Keratinocyte (primary cell): ENCODE results near the gene CLC. TPM values are rescaled to one million over a fixed set of nuclear protein-coding genes. Genes with fewer than 3 reads are reported as not detected.

ENCODE experiments used
- DNase-seq: peaks from one replicate; pipeline ENCODE4 v3.0.0-alpha.2; 2011; ENCODE audit warnings: low read depth, missing footprints, low spot score
- FAIRE-seq: peaks from 2 replicates; lab custom pipeline; 2011; peaks lifted over from hg19 to GRCh38; lab: Jason Lieb, UNC
- H2AFZ ChIP-seq: 2 replicates; pipeline ENCODE4 v1.6.0; 2012; ENCODE audit warnings: low read length, control low read depth, inconsistent platforms; ENCODE audit not compliant: control insufficient read depth
- H3K27ac ChIP-seq: 2 replicates; pipeline ENCODE4 v1.5.1; 2011; ENCODE audit warnings: low read length; ENCODE audit not compliant: control insufficient read depth, insufficient read depth
- H3K27me3 ChIP-seq: 3 replicates; pipeline ENCODE4 v1.6.0; 2011; ENCODE audit warnings: low read length; ENCODE audit not compliant: control insufficient read depth, insufficient read depth; ENCODE audit errors: extremely low read depth
- H3K36me3 ChIP-seq, 2 experiments: 2 replicates in 1 of 2; 3 replicates in 1 of 2; pipeline ENCODE4 v1.5.1; 2011; ENCODE audit warnings: low read length in 2 of 2, mild to moderate bottlenecking in 1 of 2; ENCODE audit not compliant: control insufficient read depth in 2 of 2, insufficient read depth in 2 of 2; ENCODE audit errors: extremely low read depth in 1 of 2
- H3K4me1 ChIP-seq: 3 replicates; pipeline ENCODE4 v1.5.1; 2011; ENCODE audit warnings: low read length; ENCODE audit not compliant: control insufficient read depth, insufficient read depth; ENCODE audit errors: extremely low read depth
- H3K4me2 ChIP-seq: 3 replicates; pipeline ENCODE4 v1.6.0; 2011; ENCODE audit warnings: low read depth, low read length; ENCODE audit not compliant: control insufficient read depth, insufficient read depth; ENCODE audit errors: extremely low read depth
- H3K4me3 ChIP-seq, 3 experiments: fragments of 200-600 bp in 1 of 3; sonication (generic) in 1 of 3; 2 replicates in 2 of 3; 3 replicates in 1 of 3; pipeline ENCODE4 v1.5.1; 2011 to 2016; ENCODE audit warnings: low read length in 3 of 3, mild to moderate bottlenecking in 3 of 3, control low read depth in 2 of 3, inconsistent platforms in 1 of 3, low read depth in 1 of 3, mixed read lengths in 1 of 3, mixed run types in 1 of 3, moderate library complexity in 1 of 3; ENCODE audit not compliant: control insufficient read depth in 2 of 3, insufficient read depth in 2 of 3; ENCODE audit errors: extremely low read depth in 1 of 3
- H3K79me2 ChIP-seq: 2 replicates; pipeline ENCODE4 v1.6.0; 2012; ENCODE audit warnings: low read length; ENCODE audit not compliant: control insufficient read depth, insufficient read depth
- H3K9ac ChIP-seq: 3 replicates; pipeline ENCODE4 v1.6.0; 2011; ENCODE audit warnings: low read length; ENCODE audit not compliant: control insufficient read depth, insufficient read depth; ENCODE audit errors: extremely low read depth
- H3K9me1 ChIP-seq: 3 replicates; pipeline ENCODE4 v1.6.0; 2011; ENCODE audit warnings: low read length; ENCODE audit not compliant: control insufficient read depth, insufficient read depth; ENCODE audit errors: extremely low read depth
- H3K9me3 ChIP-seq: 2 replicates; pipeline ENCODE4 v1.5.1; 2012; ENCODE audit warnings: low read depth, low read length; ENCODE audit not compliant: control insufficient read depth
- H4K20me1 ChIP-seq: 3 replicates; pipeline ENCODE4 v1.6.0; 2011; ENCODE audit warnings: low read length; ENCODE audit not compliant: control insufficient read depth, insufficient read depth; ENCODE audit errors: extremely low read depth
- CTCF ChIP-seq, 3 experiments: IDR thresholded peaks in 1 of 3; conservative IDR thresholded peaks in 1 of 3; optimal IDR thresholded peaks in 1 of 3; 2 replicates in 2 of 3; 3 replicates in 1 of 3; pipeline versions ENCODE3 to v1.5.1; 2011; ENCODE audit warnings: low read length in 3 of 3, mild to moderate bottlenecking in 3 of 3, moderate library complexity in 2 of 3, control low read depth in 1 of 3, inconsistent platforms in 1 of 3; ENCODE audit not compliant: insufficient read depth in 2 of 3; ENCODE audit errors: extremely low read depth in 1 of 3
- EZH2 ChIP-seq: IDR thresholded peaks from one replicate; pipeline ENCODE4 v1.6.1; 2012; ENCODE audit warnings: inconsistent platforms, mild to moderate bottlenecking, low read length, moderate library complexity
- dilution Hi-C: fragments of 300-500 bp; cut with MboI; formaldehyde crosslinking; loops from one replicate; pipeline ENCODE4 v1.7.0; 2020; ENCODE audit warnings: low sequenced_read_pairs; ENCODE audit not compliant: extremely low pct_ligation_motif_present
- polyA plus RNA-seq, 5 experiments: library from polyadenylated mRNA; depleted of rRNA in 3 of 5; stranded (reverse) in 3 of 5; stranded (forward) in 1 of 5; unstranded in 1 of 5; fragments of >200 nt; gene quantifications; 1 replicate in 1 of 5; 2 replicates in 3 of 5; 3 replicates in 1 of 5; pipeline versions ENCODE4 v1.2.1 to v1.2.3, GENCODE V29; 2011 to 2012; ENCODE audit warnings: missing spikeins in 2 of 5, low read depth in 1 of 5, low replicate concordance in 1 of 5

Gene CLC
- polyA plus RNA-seq, 1 donor (not counting 4 experiments of a cell fraction or from before 2014, with no cell fraction given): not detected

DNA sequence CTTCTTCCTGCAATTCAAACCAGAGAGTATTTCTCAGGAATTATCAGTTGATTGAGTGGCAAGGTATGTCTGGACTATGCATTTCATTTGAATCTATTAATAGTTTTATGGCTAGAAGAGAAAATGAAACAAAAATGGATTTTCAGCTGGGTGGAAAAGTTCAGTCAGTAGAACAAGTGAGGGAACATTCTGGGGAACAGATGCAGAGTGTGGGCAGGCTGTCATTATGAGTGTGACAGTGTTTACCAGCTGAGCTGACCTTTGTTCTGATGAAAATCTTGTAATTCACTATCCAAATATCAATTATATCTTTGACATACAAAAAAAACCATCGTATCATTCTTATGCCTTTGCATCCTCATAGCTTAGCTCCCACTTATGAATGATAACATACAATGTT lies 2.6 kb upstream of the CLC start:
- H3K27me3 ChIP-seq: peaks cover 9% of the 10 kb centered on the region
- no peak overlapping the region for H3K9ac ChIP-seq
- dilution Hi-C loops: no loop called here
- no peak for DNase-seq
- H3K9me1 ChIP-seq: no peaks in the 10 kb centered on the region
- H4K20me1 ChIP-seq: no peaks in the 10 kb centered on the region
- H3K9me3 ChIP-seq: no peaks in the 10 kb centered on the region
- no peak overlapping the region for H3K27ac ChIP-seq
- H3K79me2 ChIP-seq: no peaks in the 10 kb centered on the region
- no peak overlapping the region for H2AFZ ChIP-seq
- H3K4me2 ChIP-seq: no peak overlapping the region
- no peak overlapping the region for H3K4me3 ChIP-seq
- FAIRE-seq: no peak
- H3K36me3 ChIP-seq: no peaks in the 10 kb centered on the region
- TF ChIP-seq EZH2 (no peak), CTCF (optimal IDR thresholded peaks at IDR 0.05 in 1 of 3, IDR thresholded peaks at IDR 0.05 in 1 of 3, conservative IDR thresholded peaks at IDR 0.05 in 1 of 3; ENCODE audit: extremely low read depth in 1 of 3, insufficient read depth in 2 of 3, low read length in 3 of 3) (no peak)
- no peaks in the 10 kb centered on the region for H3K4me1 ChIP-seq

DNA sequence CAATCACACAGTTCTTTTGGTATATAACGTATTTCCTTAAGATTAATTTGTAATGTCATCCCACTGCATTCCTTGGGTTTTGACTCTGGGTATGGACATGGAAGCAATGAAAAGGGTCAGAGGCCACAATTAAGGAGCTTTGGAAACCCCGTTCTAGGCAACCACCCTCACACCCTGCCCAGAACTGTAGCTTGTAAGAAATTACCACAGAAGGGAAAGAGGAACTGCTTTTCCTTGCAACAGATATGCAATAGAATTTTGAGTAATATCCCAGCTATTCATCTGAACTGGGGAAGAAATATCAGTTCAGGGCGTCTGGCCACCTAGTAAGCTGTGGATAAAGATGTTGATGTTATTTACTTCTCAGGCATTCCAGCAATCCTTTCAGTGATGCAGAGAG lies 985 bp upstream of the CLC start:
- Histone ChIP-seq H3K9me3 (no peaks in the 10 kb centered on the region), H3K36me3 (no peaks in the 10 kb centered on the region), H2AFZ (no peak overlapping the region), H3K9ac (no peak overlapping the region), H3K4me2 (no peak overlapping the region), H3K4me1 (no peaks in the 10 kb centered on the region), H3K9me1 (no peaks in the 10 kb centered on the region), H3K79me2 (no peaks in the 10 kb centered on the region), H3K27ac (no peak overlapping the region), H3K4me3 (no peak overlapping the region), H3K27me3 (peaks cover 9% of the 10 kb centered on the region), H4K20me1 (no peaks in the 10 kb centered on the region)
- no peak for FAIRE-seq
- dilution Hi-C loops: no loop called here
- TF ChIP-seq EZH2 (no peak), CTCF (optimal IDR thresholded peaks at IDR 0.05 in 1 of 3, IDR thresholded peaks at IDR 0.05 in 1 of 3, conservative IDR thresholded peaks at IDR 0.05 in 1 of 3; ENCODE audit: extremely low read depth in 1 of 3, insufficient read depth in 2 of 3, low read length in 3 of 3) (no peak)
- no peak for DNase-seq
